RWPE2 (cell line): ENCODE results near the gene ACP2.

ENCODE experiments used
- ATAC-seq: fragments of 200-7000 bp; cut with Tn5 transposase; 3 replicates; pipeline ENCODE4 v1.9.1; 2021; ENCODE audit warnings: low read depth
- DNase-seq: peaks from one replicate; pipeline ENCODE4 v3.0.0-alpha.2; 2020; ENCODE audit warnings: low spot score
- H3K27ac ChIP-seq: fragments of 450-650 bp; 2 replicates; pipeline ENCODE4 v1.5.1; 2017; ENCODE audit warnings: mild to moderate bottlenecking; ENCODE audit not compliant: poor library complexity, severe bottlenecking
- H3K27me3 ChIP-seq: fragments of 250-450 bp; sonication (Bioruptor Pico); 2 replicates; pipeline ENCODE4 v1.5.1; 2021; ENCODE audit warnings: mild to moderate bottlenecking, moderate library complexity; ENCODE audit not compliant: insufficient read depth, poor library complexity, severe bottlenecking
- H3K36me3 ChIP-seq: fragments of 250-450 bp; sonication (Bioruptor Pico); 2 replicates; pipeline ENCODE4 v1.5.1; 2020; ENCODE audit warnings: low read depth, mild to moderate bottlenecking, moderate library complexity
- H3K4me1 ChIP-seq: fragments of 250-450 bp; sonication (Bioruptor Pico); 2 replicates; pipeline ENCODE4 v1.5.1; 2021; ENCODE audit warnings: mild to moderate bottlenecking, moderate library complexity; ENCODE audit not compliant: insufficient read depth, poor library complexity, severe bottlenecking
- H3K4me3 ChIP-seq: fragments of 250-450 bp; sonication (Bioruptor Pico); 2 replicates; pipeline ENCODE4 v1.5.1; 2021; ENCODE audit warnings: mild to moderate bottlenecking, moderate library complexity; ENCODE audit not compliant: severe bottlenecking
- H3K9me3 ChIP-seq: fragments of 250-450 bp; sonication (Bioruptor Pico); 2 replicates; pipeline ENCODE4 v1.5.1; 2021; ENCODE audit warnings: mild to moderate bottlenecking, moderate library complexity; ENCODE audit not compliant: severe bottlenecking
- TF ChIP-seq, protein P1 (sequence below): fragments of 450-650 bp; IDR thresholded peaks from one replicate; pipeline ENCODE4 v1.5.1; 2017; ENCODE audit warnings: mild to moderate bottlenecking, moderate library complexity; ENCODE audit not compliant: poor library complexity, severe bottlenecking

ACP2 gene

GRCh38 chr11:47288066-47288465, 39.5 kb upstream of the ACP2 start:
- TF ChIP-seq, protein P1, sequence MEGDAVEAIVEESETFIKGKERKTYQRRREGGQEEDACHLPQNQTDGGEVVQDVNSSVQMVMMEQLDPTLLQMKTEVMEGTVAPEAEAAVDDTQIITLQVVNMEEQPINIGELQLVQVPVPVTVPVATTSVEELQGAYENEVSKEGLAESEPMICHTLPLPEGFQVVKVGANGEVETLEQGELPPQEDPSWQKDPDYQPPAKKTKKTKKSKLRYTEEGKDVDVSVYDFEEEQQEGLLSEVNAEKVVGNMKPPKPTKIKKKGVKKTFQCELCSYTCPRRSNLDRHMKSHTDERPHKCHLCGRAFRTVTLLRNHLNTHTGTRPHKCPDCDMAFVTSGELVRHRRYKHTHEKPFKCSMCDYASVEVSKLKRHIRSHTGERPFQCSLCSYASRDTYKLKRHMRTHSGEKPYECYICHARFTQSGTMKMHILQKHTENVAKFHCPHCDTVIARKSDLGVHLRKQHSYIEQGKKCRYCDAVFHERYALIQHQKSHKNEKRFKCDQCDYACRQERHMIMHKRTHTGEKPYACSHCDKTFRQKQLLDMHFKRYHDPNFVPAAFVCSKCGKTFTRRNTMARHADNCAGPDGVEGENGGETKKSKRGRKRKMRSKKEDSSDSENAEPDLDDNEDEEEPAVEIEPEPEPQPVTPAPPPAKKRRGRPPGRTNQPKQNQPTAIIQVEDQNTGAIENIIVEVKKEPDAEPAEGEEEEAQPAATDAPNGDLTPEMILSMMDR = no peak
- Histone ChIP-seq H3K27me3 (no peaks in the 10 kb centered on the region), H3K4me3 (no peak overlapping the region), H3K27ac (no peak overlapping the region), H3K9me3 (no peaks in the 10 kb centered on the region), H3K4me1 (no peaks in the 10 kb centered on the region), H3K36me3 (peaks cover 53% of the 10 kb centered on the region)
- DNase-seq (no peak), ATAC-seq (no peak)

- TF ChIP-seq, protein P1 = no peak
- Histone ChIP-seq H3K36me3 (peaks cover 70% of the 10 kb centered on the region), H3K9me3 (no peaks in the 10 kb centered on the region), H3K4me1 (no peaks in the 10 kb centered on the region), H3K4me3 (no peak overlapping the region), H3K27ac (no peak overlapping the region), H3K27me3 (no peaks in the 10 kb centered on the region)
- ATAC-seq (no peak; the same call in 2 of the 3 replicates), DNase-seq (no peak)
Measured at GRCh38 chr11:47285969-47286770, 37.6 kb upstream of the ACP2 start.

DNA sequence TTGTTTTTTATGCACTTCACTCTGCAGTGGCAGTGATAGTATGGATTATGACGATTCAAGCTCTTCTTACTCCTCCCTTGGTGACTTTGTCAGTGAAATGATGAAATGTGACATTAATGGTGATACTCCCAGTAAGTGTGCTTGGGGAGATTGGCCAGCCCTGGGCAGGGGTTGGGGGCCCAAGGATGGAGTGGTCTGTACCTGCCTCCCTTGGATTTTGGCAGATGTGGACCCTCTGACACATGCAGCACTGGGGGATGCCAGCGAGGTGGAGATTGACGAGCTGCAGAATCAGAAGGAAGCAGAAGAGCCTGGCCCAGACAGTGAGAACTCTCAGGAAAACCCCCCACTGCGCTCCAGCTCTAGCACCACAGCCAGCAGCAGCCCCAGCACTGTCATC, 35.5 kb upstream of the ACP2 start:
- ATAC-seq = no peak
- DNase-seq = no peak

DNA sequence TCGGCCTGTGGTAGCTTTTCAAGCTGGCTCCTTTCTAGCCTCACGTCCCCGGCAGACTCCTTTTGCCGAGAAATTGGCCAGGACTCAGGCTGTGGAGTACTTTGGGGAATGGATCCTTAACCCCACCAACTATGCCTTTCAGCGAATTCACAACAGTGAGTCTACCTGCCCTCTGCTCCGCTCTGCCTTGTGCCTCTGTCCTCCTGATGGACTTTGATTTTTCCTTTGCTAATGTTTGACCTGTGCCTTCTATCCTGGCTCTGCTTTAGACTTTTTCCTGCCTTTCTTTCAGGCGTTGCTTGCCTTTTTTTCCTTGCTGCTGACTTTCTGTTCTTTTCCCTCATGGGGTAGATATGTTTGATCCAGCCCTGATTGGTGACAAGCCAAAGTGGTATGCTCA, 33.8 kb upstream of the ACP2 start:
- ATAC-seq = no peak
- H3K36me3 ChIP-seq = peaks cover 88% of the 10 kb centered on the region

More for the DNA sequence above, 35.5 kb upstream of the ACP2 start:
- Histone ChIP-seq H3K9me3 (no peaks in the 10 kb centered on the region), H3K27ac (no peak overlapping the region), H3K27me3 (no peaks in the 10 kb centered on the region), H3K36me3 (peaks cover 73% of the 10 kb centered on the region), H3K4me1 (no peaks in the 10 kb centered on the region), H3K4me3 (no peak overlapping the region)
- TF ChIP-seq, protein P1 = no peak

GRCh38 chr11:47280860-47281259, 32.2 kb upstream of the ACP2 start:
- ATAC-seq (no peak), DNase-seq (no peak)
- Histone ChIP-seq H3K27me3 (no peaks in the 10 kb centered on the region), H3K4me1 (no peaks in the 10 kb centered on the region), H3K9me3 (no peaks in the 10 kb centered on the region), H3K4me3 (no peak overlapping the region), H3K27ac (no peak overlapping the region), H3K36me3 (peaks cover 92% of the 10 kb centered on the region)
- TF ChIP-seq, protein P1 = no peak

More for the DNA sequence above, 33.8 kb upstream of the ACP2 start:
- Histone ChIP-seq H3K27me3 (no peaks in the 10 kb centered on the region), H3K4me1 (no peaks in the 10 kb centered on the region), H3K27ac (no peak overlapping the region), H3K4me3 (no peak overlapping the region), H3K9me3 (no peaks in the 10 kb centered on the region)
- DNase-seq = no peak
- TF ChIP-seq, protein P1 = no peak
